Measurements from ENCODE around the gene CLRN2. TPM values are rescaled to one million over a fixed set of nuclear protein-coding genes. Genes with fewer than 3 reads are reported as not detected.

CLRN2 gene
- total RNA-seq (2014; rRNA removed; shearing (Covaris generic)) (not detected in 2 replicates), total RNA-seq (2022) (not detected in 2 replicates), Bru-seq, nascent RNA (not detected), BruChase-seq, experiment 1, labeled RNA remaining after a 6-hour chase (not detected), BruChase-seq, experiment 2, labeled RNA remaining after a 2-hour chase (not detected)
- long read RNA-seq: 0 reads

GRCh38 chr4:17514865-17515264 is at the start of gene CLRN2:
TSS of gene CLRN2 (plus strand) at chr4:17515165. CDS start at chr4:17515267, 102 bp downstream.
- Histone ChIP-seq H3K4me1 (ENCODE audit: insufficient read depth, low read length, poor library complexity, severe bottlenecking) (no peaks in the 10 kb centered on the region), H2AFZ (ENCODE audit: low read length) (no peak within 1 kb of the TSS), H3K27ac (ENCODE audit: low read depth, low read length, poor library complexity, severe bottlenecking) (no peak within 1 kb of the TSS), H4K20me1 (ENCODE audit: insufficient read depth, low read length) (no peaks in the 10 kb centered on the region), H3K36me3 (ENCODE audit: insufficient read depth, low read length) (no peaks in the 10 kb centered on the region), H3K79me2 (ENCODE audit: insufficient read depth, low read depth, low read length) (no peaks in the 10 kb centered on the region), H3K4me3 (ENCODE audit: low read depth, low read length, poor library complexity, severe bottlenecking) (no peak within 1 kb of the TSS), H3K9me3 (ENCODE audit: low read length) (no peaks in the 10 kb centered on the region), H3K4me2 (ENCODE audit: low read length) (no peak within 1 kb of the TSS), H3K9me2 (ENCODE audit: insufficient read depth, low read length) (no peaks in the 10 kb centered on the region)
- intact Hi-C loops (cut with micrococcal nuclease; ENCODE audit: unreplicated experiment): no loop called here
- ChIA-PET CTCF (ENCODE audit: unreplicated experiment) (no interaction called here), POLR2A (no interaction called here)
- no peak for DNase-seq (ENCODE audit: low spot score)
- TF ChIP-seq CTCF (conservative IDR thresholded peaks at IDR 0.05; ENCODE audit: low read length) (no peak), EZH2phosphoT487 (IDR thresholded peaks at IDR 0.05; ENCODE audit: borderline replicate concordance, low read depth, low read length) (no peak)
- no TSS peak for BruUV-seq (replicated peaks)

GRCh38 chr4:17468619-17469221 is 46.2 kb upstream of the CLRN2 start:
- CTCF ChIA-PET (ENCODE audit: unreplicated experiment): no interaction called here
- no peaks in the 10 kb centered on the region for H3K79me2 ChIP-seq (ENCODE audit: insufficient read depth, low read depth, low read length)
- intact Hi-C loops (cut with micrococcal nuclease; ENCODE audit: unreplicated experiment): loop anchor here (1.0 to 10.0 kb wide), 2 partner anchors 121 to 314 kb away; no protein-coding TSS in a partner anchor
- DNase-seq (ENCODE audit: low spot score): peak; percentile 15
- H2AFZ ChIP-seq (ENCODE audit: low read length): no peak overlapping the region
- H3K4me3 ChIP-seq (ENCODE audit: low read depth, low read length, poor library complexity, severe bottlenecking): no peak overlapping the region
- no peak overlapping the region for H3K27ac ChIP-seq (ENCODE audit: low read depth, low read length, poor library complexity, severe bottlenecking)
- no TSS peak for BruUV-seq (replicated peaks)
- no peaks in the 10 kb centered on the region for H3K36me3 ChIP-seq (ENCODE audit: insufficient read depth, low read length)
- H3K9me2 ChIP-seq (ENCODE audit: insufficient read depth, low read length): no peaks in the 10 kb centered on the region
- H3K4me1 ChIP-seq (ENCODE audit: insufficient read depth, low read length, poor library complexity, severe bottlenecking): no peaks in the 10 kb centered on the region
- TF ChIP-seq EZH2phosphoT487 (IDR thresholded peaks at IDR 0.05; ENCODE audit: borderline replicate concordance, low read depth, low read length) (no peak), CTCF (conservative IDR thresholded peaks at IDR 0.05; ENCODE audit: low read length) (no peak; the same call in 1 of the 2 replicates)
- H4K20me1 ChIP-seq (ENCODE audit: insufficient read depth, low read length): no peaks in the 10 kb centered on the region
- no peaks in the 10 kb centered on the region for H3K9me3 ChIP-seq (ENCODE audit: low read length)
- POLR2A ChIA-PET: no interaction called here
- no peak overlapping the region for H3K4me2 ChIP-seq (ENCODE audit: low read length)
